Colonic mucosa (tissue), 4 donors: ENCODE data around the gene TIGAR. TPM values are rescaled to one million over a fixed set of nuclear protein-coding genes. Genes with fewer than 3 reads are reported as not detected.

Experiments used
- DNase-seq: peaks from one replicate; pipeline ENCODE4 v3.0.0-alpha.2; 2020
- H3K27ac ChIP-seq: fragments of 200-600 bp; one replicate; pipeline ENCODE4 v1.8.0; 2021
- H3K27me3 ChIP-seq: fragments of 200-600 bp; one replicate; pipeline ENCODE4 v1.8.0; 2021
- H3K36me3 ChIP-seq: fragments of 200-600 bp; one replicate; pipeline ENCODE4 v1.8.0; 2021
- H3K4me1 ChIP-seq: fragments of 200-600 bp; one replicate; pipeline ENCODE4 v1.8.0; 2021; ENCODE audit warnings: mild to moderate bottlenecking
- H3K4me3 ChIP-seq: fragments of 200-600 bp; one replicate; pipeline ENCODE4 v1.8.0; 2021
- H3K9ac ChIP-seq, 2 donors: one replicate each; pipeline ENCODE4 v1.7.0; 2013; ENCODE audit warnings: control low read depth in 2 of 2, low read depth in 2 of 2, low read length in 2 of 2
- H3K9me3 ChIP-seq: fragments of 200-600 bp; one replicate; pipeline ENCODE4 v1.8.0; 2021
- intact Hi-C: fragments of 100-400 bp; cut with DNase I; formaldehyde crosslinking; loops from one replicate; pipeline ENCODE4 v1.14.1; 2022
- total RNA-seq, 2 donors: library from RNA; stranded (reverse); fragmentation: NEBNext Ultra II Directional in 1 of 2; extraction: Animal tissue kit (Norgen Biotek cat#: 25700) in 1 of 2; gene quantifications; one replicate each; pipeline ENCODE4 v1.2.1, GENCODE V29; 2021
- TF ChIP-seq, protein P1 (sequence below): fragments of 200-600 bp; IDR thresholded peaks from one replicate; pipeline ENCODE4 v1.8.0; 2022; ENCODE audit warnings: antibody characterized with exemption, mild to moderate bottlenecking
- donor health status: healthy.
- donor health status: DM: no; HTN: no; CAD: no.
- donor health status: DM: no; HTN: no; CAD: no.

TIGAR gene
- total RNA-seq, 2 donors from 2014 or later, result 14.1 to 17.7 TPM

DNA sequence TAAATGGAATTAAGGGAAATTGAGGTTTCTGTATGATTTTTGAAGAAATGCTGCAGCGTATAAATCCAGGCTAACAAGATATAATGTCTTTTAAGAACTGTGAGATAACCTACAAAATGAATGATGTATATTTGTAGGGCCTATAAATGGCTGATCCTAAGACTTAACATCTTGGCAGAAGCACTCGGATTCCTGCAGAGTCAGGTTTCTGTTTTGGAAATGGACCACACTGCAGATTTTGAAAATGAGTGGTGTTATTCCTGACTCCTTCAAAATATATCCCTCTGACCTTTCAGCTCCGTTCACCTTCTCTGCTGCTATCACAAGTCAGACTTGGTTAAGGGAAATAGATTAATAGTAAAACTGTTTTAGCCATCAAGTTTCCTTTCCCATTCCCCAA lies 5.0 kb downstream of the TIGAR start:
- intact Hi-C loops, result no loop called here
- H3K27ac ChIP-seq, result no peak overlapping the region

DNA sequence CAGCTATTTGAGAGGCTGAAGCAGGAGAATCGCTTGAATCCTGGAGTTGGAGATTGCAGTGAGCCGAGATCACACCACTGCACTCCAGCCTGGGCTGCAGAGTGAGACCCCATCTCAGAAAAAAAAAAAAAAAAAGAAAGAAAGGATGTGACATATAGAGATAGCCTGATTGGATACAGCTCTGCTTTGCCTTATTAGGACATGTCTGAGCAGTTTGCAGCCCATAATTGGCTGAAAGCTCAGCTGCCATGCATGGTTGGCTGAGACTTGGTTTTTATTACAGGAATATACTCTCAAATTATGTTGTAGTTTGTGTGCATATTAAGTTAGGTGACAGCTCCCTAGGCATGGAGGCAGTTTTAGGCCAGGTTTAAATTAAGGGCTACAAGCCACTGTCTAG lies 6.3 kb downstream of the TIGAR start:
- TF ChIP-seq, protein P1, sequence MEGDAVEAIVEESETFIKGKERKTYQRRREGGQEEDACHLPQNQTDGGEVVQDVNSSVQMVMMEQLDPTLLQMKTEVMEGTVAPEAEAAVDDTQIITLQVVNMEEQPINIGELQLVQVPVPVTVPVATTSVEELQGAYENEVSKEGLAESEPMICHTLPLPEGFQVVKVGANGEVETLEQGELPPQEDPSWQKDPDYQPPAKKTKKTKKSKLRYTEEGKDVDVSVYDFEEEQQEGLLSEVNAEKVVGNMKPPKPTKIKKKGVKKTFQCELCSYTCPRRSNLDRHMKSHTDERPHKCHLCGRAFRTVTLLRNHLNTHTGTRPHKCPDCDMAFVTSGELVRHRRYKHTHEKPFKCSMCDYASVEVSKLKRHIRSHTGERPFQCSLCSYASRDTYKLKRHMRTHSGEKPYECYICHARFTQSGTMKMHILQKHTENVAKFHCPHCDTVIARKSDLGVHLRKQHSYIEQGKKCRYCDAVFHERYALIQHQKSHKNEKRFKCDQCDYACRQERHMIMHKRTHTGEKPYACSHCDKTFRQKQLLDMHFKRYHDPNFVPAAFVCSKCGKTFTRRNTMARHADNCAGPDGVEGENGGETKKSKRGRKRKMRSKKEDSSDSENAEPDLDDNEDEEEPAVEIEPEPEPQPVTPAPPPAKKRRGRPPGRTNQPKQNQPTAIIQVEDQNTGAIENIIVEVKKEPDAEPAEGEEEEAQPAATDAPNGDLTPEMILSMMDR, result no peak
- no peak overlapping the region for H3K27ac ChIP-seq
- H3K4me3 ChIP-seq, result no peak overlapping the region
- H3K9me3 ChIP-seq, result no peaks in the 10 kb centered on the region
- H3K36me3 ChIP-seq, result no peaks in the 10 kb centered on the region
- H3K9ac ChIP-seq, result no peak overlapping the region
- intact Hi-C loops, result no loop called here
- no peaks in the 10 kb centered on the region for H3K4me1 ChIP-seq
- H3K27me3 ChIP-seq, result no peaks in the 10 kb centered on the region
- no peak for DNase-seq

More for the DNA sequence above, 5.0 kb downstream of the TIGAR start:
- Histone ChIP-seq H3K27me3 (no peaks in the 10 kb centered on the region), H3K36me3 (no peaks in the 10 kb centered on the region), H3K4me1 (no peaks in the 10 kb centered on the region), H3K4me3 (no peak overlapping the region), H3K9ac (no peak overlapping the region), H3K9me3 (no peaks in the 10 kb centered on the region)
- DNase-seq, result no peak
- TF ChIP-seq, protein P1, result no peak

DNA sequence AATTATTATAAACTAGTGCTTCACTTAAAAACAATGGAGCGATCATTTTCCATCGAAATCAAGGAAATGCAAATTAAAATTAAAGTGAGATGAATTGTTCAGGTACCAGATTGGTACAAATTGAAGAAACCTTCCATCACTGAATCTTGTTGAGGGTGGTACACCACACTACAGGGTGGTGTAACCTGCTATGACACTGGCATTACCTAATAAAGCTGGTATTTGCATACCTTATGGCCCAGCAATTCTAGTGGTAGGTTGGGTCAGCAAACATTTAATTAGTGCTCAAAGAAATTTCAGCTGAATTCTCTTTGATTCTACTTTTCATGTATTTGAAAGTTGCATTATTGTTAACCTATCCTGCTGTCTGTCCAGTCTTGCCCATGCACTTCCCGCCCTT lies 9.2 kb downstream of the TIGAR start:
- TF ChIP-seq, protein P1, result no peak
- Histone ChIP-seq H3K9me3 (no peaks in the 10 kb centered on the region), H3K4me3 (no peak overlapping the region), H3K27me3 (no peaks in the 10 kb centered on the region), H3K4me1 (no peaks in the 10 kb centered on the region), H3K27ac (peak overlapping the region; percentile 30), H3K9ac (no peak overlapping the region), H3K36me3 (no peaks in the 10 kb centered on the region)
- intact Hi-C loops, result no loop called here
- no peak for DNase-seq

DNA sequence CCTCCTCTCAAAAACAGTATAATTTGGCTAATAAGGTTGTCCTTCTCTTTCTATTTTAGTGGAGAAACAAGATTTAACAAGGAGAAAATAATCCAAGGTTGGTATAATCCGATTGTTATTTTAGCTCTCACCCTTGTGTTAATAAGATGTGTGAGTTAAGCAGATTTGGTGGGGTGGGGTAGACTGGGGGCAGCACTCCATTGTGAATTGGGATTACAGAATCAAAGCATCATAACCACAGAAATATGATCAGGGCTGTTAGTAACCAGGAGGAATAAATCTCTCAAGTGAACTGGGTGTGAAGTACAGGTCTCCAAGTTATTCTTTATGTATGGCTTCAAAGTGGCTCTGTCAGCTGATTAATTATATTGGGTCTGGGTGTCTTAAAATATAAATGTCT lies 10.2 kb downstream of the TIGAR start:
- intact Hi-C loops, result no loop called here
- H3K36me3 ChIP-seq, result no peaks in the 10 kb centered on the region

DNA sequence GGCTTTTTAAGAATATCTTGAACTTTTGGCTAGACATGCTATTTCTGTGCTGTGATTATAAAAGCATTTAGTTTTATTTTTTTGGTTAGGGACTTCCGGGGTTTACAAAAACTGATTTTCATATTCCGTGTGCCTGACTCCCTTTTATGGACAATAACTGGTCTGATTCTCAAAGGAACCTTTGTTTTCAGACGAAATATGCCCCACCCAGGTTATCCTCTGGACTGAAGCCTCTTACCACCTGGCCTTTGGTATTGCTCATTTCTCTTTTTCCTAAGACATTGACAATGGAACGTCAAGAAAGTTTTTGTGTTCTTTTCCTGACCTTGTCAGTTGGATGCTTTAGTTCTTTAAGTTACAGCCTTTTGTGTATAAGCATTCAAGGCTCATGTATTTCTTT lies 10.8 kb downstream of the TIGAR start:
- Histone ChIP-seq H3K27me3 (no peaks in the 10 kb centered on the region), H3K4me1 (no peaks in the 10 kb centered on the region), H3K9ac (no peak overlapping the region), H3K27ac (no peak overlapping the region), H3K4me3 (no peak overlapping the region), H3K36me3 (no peaks in the 10 kb centered on the region), H3K9me3 (no peaks in the 10 kb centered on the region)
- intact Hi-C loops, result no loop called here
- peak; percentile 49 for DNase-seq
- TF ChIP-seq, protein P1, result no peak

More for the DNA sequence above, 10.2 kb downstream of the TIGAR start:
- TF ChIP-seq, protein P1, result no peak
- no peaks in the 10 kb centered on the region for H3K4me1 ChIP-seq
- H3K9me3 ChIP-seq, result no peaks in the 10 kb centered on the region
- no peak overlapping the region for H3K9ac ChIP-seq
- no peak for DNase-seq
- no peak overlapping the region for H3K27ac ChIP-seq
- no peaks in the 10 kb centered on the region for H3K27me3 ChIP-seq
- H3K4me3 ChIP-seq, result no peak overlapping the region

DNA sequence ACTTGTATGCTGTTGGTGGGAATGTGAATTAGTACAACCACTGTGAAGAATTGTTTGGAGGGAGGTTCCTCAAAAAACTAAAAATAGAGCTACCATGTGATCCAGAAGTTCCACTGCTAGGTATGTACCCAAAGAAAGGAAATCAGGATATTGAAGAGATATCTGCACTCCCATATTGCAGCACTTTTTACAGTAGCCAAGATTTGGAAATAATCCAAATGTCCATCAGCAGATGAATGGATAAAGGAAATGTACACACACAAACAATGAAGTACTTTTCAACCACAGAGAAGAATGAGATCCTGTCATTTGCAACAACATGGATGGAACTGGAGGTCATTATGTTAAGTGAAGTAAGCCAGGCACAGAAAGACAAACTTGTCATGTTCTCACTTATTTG lies 25.9 kb downstream of the TIGAR start:
- Histone ChIP-seq H3K27me3 (no peaks in the 10 kb centered on the region), H3K9me3 (no peaks in the 10 kb centered on the region), H3K4me3 (no peak overlapping the region), H3K36me3 (no peaks in the 10 kb centered on the region), H3K4me1 (no peaks in the 10 kb centered on the region), H3K9ac (no peak overlapping the region), H3K27ac (no peak overlapping the region)
- intact Hi-C loops, result no loop called here
- TF ChIP-seq, protein P1, result no peak
- DNase-seq, result no peak
